HUES6 (cell line): ENCODE measurements around the gene GLCCI1.
"Not testable (repeated sequence)": the region's sequence is repeated elsewhere in the genome, so short reads cannot be mapped to it uniquely, and the experiment has no call there.

Source experiments
- H3K27ac ChIP-seq: 2 replicates; pipeline ENCODE4 v1.7.0; 2013; ENCODE audit warnings: low read depth, mild to moderate bottlenecking, low read length, inconsistent platforms
- H3K27me3 ChIP-seq: 2 replicates; pipeline ENCODE4 v1.6.1; 2013; ENCODE audit warnings: low read length; ENCODE audit not compliant: control insufficient read depth, insufficient read depth
- H3K36me3 ChIP-seq: 2 replicates; pipeline ENCODE4 v1.6.1; 2013; ENCODE audit warnings: low read length; ENCODE audit not compliant: control insufficient read depth, insufficient read depth
- H3K4me1 ChIP-seq: 2 replicates; pipeline ENCODE4 v1.6.1; 2013; ENCODE audit warnings: low read length; ENCODE audit not compliant: control insufficient read depth, insufficient read depth
- H3K4me3 ChIP-seq: 2 replicates; pipeline ENCODE4 v1.5.1; 2013; ENCODE audit warnings: low read depth, low read length
- H3K9ac ChIP-seq: one replicate; pipeline ENCODE4 v1.6.1; 2013; ENCODE audit warnings: mild to moderate bottlenecking, low read length
- H3K9me3 ChIP-seq: 2 replicates; pipeline ENCODE4 v1.6.1; 2013; ENCODE audit warnings: low read depth, low read length; ENCODE audit not compliant: control insufficient read depth, insufficient read depth

Gene GLCCI1

DNA sequence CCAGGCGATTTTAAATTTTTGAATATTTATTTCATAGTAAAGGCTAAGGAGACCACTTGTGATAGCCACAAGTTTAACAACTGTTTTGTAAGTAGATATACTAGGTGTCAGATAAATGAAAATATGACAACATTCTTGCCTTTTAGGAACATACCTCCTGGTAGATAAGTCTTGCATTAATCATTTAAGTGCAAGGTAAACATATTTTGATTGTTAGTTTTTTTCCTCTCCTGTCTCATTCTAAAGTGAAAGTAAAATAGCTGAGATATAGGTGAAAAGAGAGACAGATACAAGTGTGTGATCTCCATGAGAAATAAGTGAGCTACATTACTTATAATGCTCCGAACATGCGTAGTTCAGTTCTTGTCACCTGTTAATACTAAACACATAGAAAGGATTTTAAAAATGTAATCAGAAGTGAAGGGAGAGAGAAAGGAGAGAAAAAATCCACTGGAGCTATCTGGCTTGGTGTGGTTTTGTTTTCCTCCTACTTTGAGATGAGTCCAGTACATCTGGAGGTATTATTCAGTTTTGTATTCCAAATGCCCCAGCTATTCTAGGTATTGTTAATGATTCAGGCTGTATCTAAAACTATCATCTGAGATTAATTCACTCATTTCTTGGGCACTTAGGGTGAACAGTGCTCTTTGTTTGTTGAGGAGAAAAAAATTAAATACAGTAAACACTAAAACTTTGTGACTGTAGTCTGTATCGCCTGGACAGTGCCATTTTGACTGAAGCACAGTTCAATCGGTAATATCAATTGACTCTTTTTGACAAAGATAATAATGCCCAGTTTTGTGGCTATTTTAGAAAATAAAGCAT lies 21.2 kb downstream of the GLCCI1 start:
- H3K9ac ChIP-seq = no peak overlapping the region
- peaks cover 19% of the 10 kb centered on the region for H3K9me3 ChIP-seq
- no peaks in the 10 kb centered on the region for H3K36me3 ChIP-seq
- H3K27me3 ChIP-seq = no peaks in the 10 kb centered on the region
- no peak overlapping the region for H3K4me3 ChIP-seq
- no peaks in the 10 kb centered on the region for H3K4me1 ChIP-seq
- H3K27ac ChIP-seq = no peak overlapping the region

DNA sequence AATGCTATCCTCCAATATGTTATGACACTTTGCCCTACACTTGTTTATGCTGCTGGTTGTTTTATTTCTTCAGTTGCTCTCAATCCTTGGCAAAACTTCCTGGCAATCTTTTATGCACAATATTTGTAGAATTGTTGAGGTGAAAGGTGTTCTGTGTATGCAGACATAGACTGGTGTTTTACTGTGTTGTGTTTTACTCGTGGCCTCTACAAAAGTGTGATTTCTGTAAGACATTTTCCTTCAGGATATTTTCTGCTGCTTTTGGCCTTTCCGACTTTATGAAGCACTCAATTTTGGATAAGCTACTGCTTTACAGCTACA lies 21.8 kb downstream of the GLCCI1 start:
- H3K27me3 ChIP-seq = no peaks in the 10 kb centered on the region
- H3K27ac ChIP-seq = no peak overlapping the region
- no peaks in the 10 kb centered on the region for H3K36me3 ChIP-seq
- no peaks in the 10 kb centered on the region for H3K4me1 ChIP-seq
- H3K9me3 ChIP-seq = peaks cover 19% of the 10 kb centered on the region
- H3K9ac ChIP-seq = no peak overlapping the region
- H3K4me3 ChIP-seq = no peak overlapping the region

DNA sequence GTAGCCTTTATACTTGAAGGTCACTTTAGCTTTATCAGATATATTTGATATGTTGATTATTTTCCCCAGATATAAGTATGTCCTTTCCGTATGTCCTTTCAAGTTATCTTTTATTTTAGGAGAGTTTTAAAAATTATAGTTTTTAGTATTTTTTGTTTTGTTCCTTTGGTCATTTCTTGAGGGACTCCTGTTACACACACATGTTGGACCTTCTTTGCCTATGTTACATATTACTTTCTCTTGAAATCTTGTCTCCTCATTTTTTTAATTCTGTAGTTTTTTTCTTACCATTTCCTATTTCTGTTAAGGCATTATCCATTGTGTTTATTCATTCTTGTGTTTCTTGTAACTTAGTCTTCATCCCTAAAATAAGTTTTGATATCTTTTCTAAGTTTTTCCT lies 23.9 kb downstream of the GLCCI1 start:
- Histone ChIP-seq H3K9me3 (peaks cover 19% of the 10 kb centered on the region), H3K4me3 (no peak overlapping the region), H3K27ac (no peak overlapping the region), H3K36me3 (no peaks in the 10 kb centered on the region), H3K4me1 (no peaks in the 10 kb centered on the region), H3K9ac (no peak overlapping the region), H3K27me3 (no peaks in the 10 kb centered on the region)

GRCh38 chr7:7995348-7995747 lies 26.8 kb downstream of the GLCCI1 start:
- not testable (repeated sequence) for H3K9ac ChIP-seq, H3K27ac ChIP-seq

GRCh38 chr7:7996568-7996967 lies 28.0 kb downstream of the GLCCI1 start:
- Histone ChIP-seq H3K36me3 (no peaks in the 10 kb centered on the region), H3K27ac (no peak overlapping the region), H3K9me3 (peaks cover 15% of the 10 kb centered on the region), H3K27me3 (no peaks in the 10 kb centered on the region), H3K4me3 (no peak overlapping the region), H3K4me1 (no peaks in the 10 kb centered on the region), H3K9ac (no peak overlapping the region)

More at GRCh38 chr7:7995348-7995747, 26.8 kb downstream of the GLCCI1 start:
- H3K9me3 ChIP-seq = peaks cover 19% of the 10 kb centered on the region
- H3K4me1 ChIP-seq, H3K36me3 ChIP-seq, H3K27me3 ChIP-seq, H3K4me3 ChIP-seq: not testable (repeated sequence)

DNA sequence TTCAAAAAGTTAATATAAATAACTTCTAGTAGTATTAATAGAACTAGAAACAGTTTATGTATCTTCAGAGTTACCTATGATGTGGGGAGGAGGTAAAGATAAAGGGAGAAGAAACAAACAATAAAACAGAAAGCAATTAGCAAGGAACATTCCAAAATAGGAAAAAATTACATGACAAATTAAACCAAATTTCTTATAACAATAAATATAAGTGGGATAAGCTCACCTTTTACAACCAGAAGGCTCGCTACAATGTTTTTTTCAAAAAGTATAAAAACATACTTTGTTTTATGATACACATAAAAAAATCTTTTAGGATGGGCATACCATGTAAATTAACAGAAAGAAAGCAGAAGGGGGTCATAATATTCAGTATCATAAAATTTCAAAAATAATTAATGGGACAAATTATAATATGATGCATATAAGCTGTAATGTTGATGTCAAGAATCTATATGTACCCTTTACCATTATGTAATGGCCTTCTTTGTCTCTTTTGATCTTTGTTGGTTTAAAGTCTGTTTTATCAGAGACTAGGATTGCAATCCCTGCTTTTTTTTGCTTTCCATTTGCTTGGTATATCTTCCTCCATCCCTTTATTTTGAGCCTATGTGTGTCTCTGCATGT lies 31.8 kb downstream of the GLCCI1 start:
- Histone ChIP-seq H3K4me1 (no peaks in the 10 kb centered on the region), H3K9me3 (no peaks in the 10 kb centered on the region), H3K27ac (no peak overlapping the region), H3K9ac (no peak overlapping the region), H3K4me3 (no peak overlapping the region), H3K27me3 (no peaks in the 10 kb centered on the region), H3K36me3 (peaks cover 6% of the 10 kb centered on the region)

DNA sequence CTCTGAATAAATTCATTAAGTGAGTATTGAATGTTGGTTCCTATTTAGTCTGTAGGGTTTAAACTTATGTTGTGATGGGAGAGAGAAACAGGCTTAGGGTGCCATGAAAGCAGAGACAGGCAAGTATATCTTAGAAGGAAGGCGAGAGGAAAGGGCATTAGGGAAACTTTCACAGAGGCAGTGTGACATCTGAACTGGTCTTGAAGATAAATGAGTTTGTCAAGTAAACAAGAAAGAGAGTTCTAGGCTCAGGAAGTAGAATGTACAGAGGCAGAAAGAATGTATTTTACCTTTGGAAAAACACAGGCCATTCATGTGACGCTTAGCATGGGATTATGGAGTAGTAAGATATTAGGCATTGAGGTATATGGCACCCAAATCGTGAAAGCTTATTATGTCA lies 34.5 kb downstream of the GLCCI1 start:
- Histone ChIP-seq H3K27me3 (no peaks in the 10 kb centered on the region), H3K9me3 (no peaks in the 10 kb centered on the region), H3K9ac (no peak overlapping the region), H3K36me3 (peaks cover 26% of the 10 kb centered on the region), H3K27ac (no peak overlapping the region), H3K4me1 (no peaks in the 10 kb centered on the region), H3K4me3 (no peak overlapping the region)

DNA sequence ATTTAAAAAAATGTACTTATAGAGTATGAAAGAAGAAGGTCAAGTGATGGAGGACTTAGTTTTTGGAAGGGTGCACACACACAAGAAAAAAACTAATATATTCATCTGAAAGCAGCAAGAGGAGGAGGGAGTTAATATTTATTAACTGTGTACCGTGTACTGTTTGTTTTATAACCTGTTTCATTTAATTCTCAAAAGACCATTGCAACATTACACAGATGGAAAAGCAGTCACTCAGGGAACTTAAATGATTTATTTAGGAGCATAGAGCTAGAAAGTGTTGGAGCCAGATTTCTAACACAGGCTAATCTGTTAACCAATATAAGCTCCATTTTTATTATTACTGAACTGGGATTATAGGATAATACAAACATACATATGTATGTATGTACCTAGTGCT lies 36.7 kb downstream of the GLCCI1 start:
- Histone ChIP-seq H3K36me3 (peaks cover 26% of the 10 kb centered on the region), H3K9ac (no peak overlapping the region), H3K4me3 (no peak overlapping the region), H3K4me1 (no peaks in the 10 kb centered on the region), H3K27me3 (no peaks in the 10 kb centered on the region), H3K9me3 (no peaks in the 10 kb centered on the region), H3K27ac (no peak overlapping the region)

GRCh38 chr7:8014399-8014798 lies 45.8 kb downstream of the GLCCI1 start:
- Histone ChIP-seq H3K4me1 (no peaks in the 10 kb centered on the region), H3K27ac (no peak overlapping the region), H3K9me3 (no peaks in the 10 kb centered on the region), H3K9ac (no peak overlapping the region), H3K36me3 (no peaks in the 10 kb centered on the region), H3K4me3 (no peak overlapping the region), H3K27me3 (no peaks in the 10 kb centered on the region)

GRCh38 chr7:8015100-8015745 lies 46.6 kb downstream of the GLCCI1 start:
- Histone ChIP-seq H3K36me3 (no peaks in the 10 kb centered on the region), H3K27ac (no peak overlapping the region), H3K4me1 (no peaks in the 10 kb centered on the region), H3K9me3 (no peaks in the 10 kb centered on the region), H3K9ac (no peak overlapping the region), H3K4me3 (no peak overlapping the region), H3K27me3 (no peaks in the 10 kb centered on the region)

DNA sequence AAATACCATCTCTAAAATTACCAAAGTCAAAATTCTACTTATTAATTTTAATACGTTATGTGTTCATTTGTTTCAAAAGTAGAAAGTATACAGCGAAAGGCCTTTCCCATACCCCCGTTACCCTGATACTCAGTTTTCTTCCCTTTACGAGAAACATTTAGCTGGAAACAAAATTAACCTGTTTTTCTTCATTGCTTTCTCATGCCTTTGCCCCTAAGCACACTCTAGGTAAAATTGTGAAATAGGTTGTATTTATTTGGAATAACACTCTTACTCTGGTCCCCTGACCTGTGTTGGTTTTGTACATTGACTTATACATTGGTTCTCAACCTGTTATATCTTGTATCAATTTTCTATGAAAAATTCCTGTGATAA lies 47.1 kb downstream of the GLCCI1 start:
- Histone ChIP-seq H3K4me3 (no peak overlapping the region), H3K9me3 (no peaks in the 10 kb centered on the region), H3K36me3 (no peaks in the 10 kb centered on the region), H3K9ac (no peak overlapping the region), H3K4me1 (no peaks in the 10 kb centered on the region), H3K27me3 (no peaks in the 10 kb centered on the region), H3K27ac (no peak overlapping the region)
